H1 (cell line): ENCODE results near the gene MMAB. TPM values are rescaled to one million over a fixed set of nuclear protein-coding genes. Genes with fewer than 3 reads are reported as not detected.
A peak's percentile ranks its signal among the peaks of the same experiment; 100 is the strongest.

Experiments used
- ASH2L ChIP-seq: fragments of 200-600, 300-600 bp; sonication (generic); IDR thresholded peaks from one replicate; pipeline ENCODE4 v1.7.1; 2017; ENCODE audit warnings: low read length
- BACH1 ChIP-seq: IDR thresholded peaks from 2 replicates; pipeline ENCODE4 v1.6.1; 2012; ENCODE audit warnings: low read length, improper control_type of control experiment
- BRCA1 ChIP-seq: IDR thresholded peaks from 2 replicates; pipeline ENCODE4 v1.6.1; 2012; ENCODE audit warnings: low read depth, low read length, improper control_type of control experiment
- CBX5 ChIP-seq: fragments of 300-800, 300-1000 bp; sonication (generic); IDR thresholded peaks from 2 replicates; pipeline ENCODE4 v1.7.1; 2016; ENCODE audit warnings: antibody characterized with exemption, low read length, low read depth
- CEBPB ChIP-seq: IDR thresholded peaks from 2 replicates; pipeline ENCODE4 v1.6.1; 2012; ENCODE audit warnings: low read depth, low read length
- CREB1 ChIP-seq: IDR thresholded peaks from 2 replicates; pipeline ENCODE4 v1.6.1; 2012; ENCODE audit warnings: inconsistent platforms
- CTCF ChIP-seq, 3 experiments: IDR thresholded peaks; 1 replicate in 2 of 3; 2 replicates in 1 of 3; pipeline versions ENCODE4 v1.5.1 to v1.6.1; 2011; ENCODE audit warnings: low read length in 3 of 3, mild to moderate bottlenecking in 3 of 3, inconsistent platforms in 2 of 3, low read depth in 1 of 3, moderate library complexity in 1 of 3; ENCODE audit not compliant: insufficient read depth in 1 of 3; ENCODE audit errors: control extremely low read depth in 1 of 3
- GABPA ChIP-seq: IDR thresholded peaks from 2 replicates; pipeline ENCODE4 v1.6.1; 2011; ENCODE audit warnings: mild to moderate bottlenecking, low read length, moderate library complexity, borderline replicate concordance; ENCODE audit not compliant: insufficient read depth
- GTF2F1 ChIP-seq: IDR thresholded peaks from 2 replicates; pipeline ENCODE4 v1.6.1; 2012; ENCODE audit warnings: low read depth, low read length, improper control_type of control experiment, borderline replicate concordance
- HDAC6 ChIP-seq: IDR thresholded peaks from one replicate; pipeline ENCODE4 v1.7.1; 2012; ENCODE audit warnings: low read depth, mild to moderate bottlenecking, inconsistent platforms, low read length, moderate library complexity
- JUND ChIP-seq: IDR thresholded peaks from 2 replicates; pipeline ENCODE4 v1.6.1; 2011; ENCODE audit warnings: mild to moderate bottlenecking, improper control_type of control experiment, low read length
- MAFK ChIP-seq: IDR thresholded peaks from 2 replicates; pipeline ENCODE4 v1.6.1; 2012; ENCODE audit warnings: low read depth, mild to moderate bottlenecking, improper control_type of control experiment, low read length
- MAX ChIP-seq: IDR thresholded peaks from 2 replicates; pipeline ENCODE4 v1.6.1; 2012; ENCODE audit warnings: inconsistent platforms
- NRF1 ChIP-seq: IDR thresholded peaks from 2 replicates; pipeline ENCODE4 v1.6.1; 2011; ENCODE audit warnings: mild to moderate bottlenecking, low read depth, low read length, improper control_type of control experiment
- POLR2A ChIP-seq, 2 experiments: IDR thresholded peaks; 1 replicate in 1 of 2; 2 replicates in 1 of 2; pipeline ENCODE4 v1.6.1; 2011; ENCODE audit warnings: low read depth in 2 of 2, low read length in 2 of 2, mild to moderate bottlenecking in 2 of 2; ENCODE audit errors: control extremely low read depth in 1 of 2
- POLR2AphosphoS5 ChIP-seq: IDR thresholded peaks from 2 replicates; pipeline ENCODE4 v1.6.1; 2011; ENCODE audit warnings: low read depth, low read length
- SAP30 ChIP-seq: fragments of 300-600 bp; sonication (generic); IDR thresholded peaks from 2 replicates; pipeline ENCODE4 v1.7.1; 2012; ENCODE audit warnings: low read length, moderate library complexity, mild to moderate bottlenecking, inconsistent platforms; ENCODE audit not compliant: insufficient read depth, insufficient replicate concordance
- SP1 ChIP-seq: IDR thresholded peaks from 2 replicates; pipeline ENCODE4 v1.6.1; 2011; ENCODE audit warnings: low read depth, low read length
- SP2 ChIP-seq: IDR thresholded peaks from 2 replicates; pipeline ENCODE4 v1.6.1; 2012; ENCODE audit warnings: mild to moderate bottlenecking, low read length, inconsistent platforms
- SRF ChIP-seq: IDR thresholded peaks from 2 replicates; pipeline ENCODE4 v1.6.1; 2011; ENCODE audit warnings: mild to moderate bottlenecking, low read depth, low read length, moderate library complexity
- SUZ12 ChIP-seq: fragments of 200-600 bp; sonication (generic); IDR thresholded peaks from 2 replicates; pipeline ENCODE4 v1.6.1; 2012; ENCODE audit warnings: mild to moderate bottlenecking, inconsistent platforms, low read length, moderate library complexity, mixed read lengths
- TAF1 ChIP-seq: IDR thresholded peaks from 2 replicates; pipeline ENCODE4 v1.6.1; 2011; ENCODE audit warnings: mild to moderate bottlenecking, low read depth, low read length
- TAF7 ChIP-seq: optimal IDR thresholded peaks from 2 replicates; pipeline ENCODE3; 2011; ENCODE audit warnings: low read depth, mild to moderate bottlenecking, inconsistent platforms, low read length, moderate library complexity, borderline replicate concordance
- YY1 ChIP-seq: IDR thresholded peaks from 2 replicates; pipeline ENCODE4 v1.6.1; 2011; ENCODE audit warnings: low read depth, mild to moderate bottlenecking, low read length
- polyA plus RNA-seq, 7 experiments: library from polyadenylated mRNA; depleted of rRNA in 3 of 7; stranded (reverse) in 5 of 7; unstranded in 2 of 7; fragments of >200 nt in 5 of 7; fragments of 200-250 nt in 2 of 7; gene quantifications; 1 replicate in 5 of 7; 2 replicates in 1 of 7; 4 replicates in 1 of 7; pipeline versions ENCODE4 v1.2.1 to v1.2.3, GENCODE V29; 2011 to 2013; ENCODE audit warnings: missing spikeins in 2 of 7, mixed read lengths in 2 of 7
- total RNA-seq: library from RNA; stranded (reverse); fragmentation: NEBNext Ultra II Directional; extraction: Animal tissue kit (Norgen Biotek cat#: 25700); gene quantifications from 2 replicates; pipeline ENCODE4 v1.2.1, GENCODE V29; 2021

MMAB gene
- total and polyA plus RNA-seq, 2 of the 8 experiments (the other 6 are each of a cell fraction or from before 2014, with no cell fraction given): 12.9 to 18.5 TPM

GRCh38 chr12:109597795-109598427 is 24.6 kb upstream of the MMAB start (continued):
- no peak for TF ChIP-seq SRF
- TF ChIP-seq SP1: peak; percentile 43; the same call in 1 of the 2 replicates
- no peak for TF ChIP-seq SAP30
- TF ChIP-seq NRF1: no peak
- TF ChIP-seq GTF2F1: no peak
- 0 out of 2 replicates have a peak, but pooled peaks have one; percentile 28 for TF ChIP-seq TAF1
- peak; percentile 96 to 98 (median 97) for TF ChIP-seq CTCF (IDR thresholded peaks at IDR 0.05; ENCODE audit: control extremely low read depth in 1 of 3, insufficient read depth in 1 of 3, low read depth in 1 of 3, low read length in 3 of 3)
- TF ChIP-seq ASH2L: peak; percentile 40
- TF ChIP-seq HDAC6: no peak
- TF ChIP-seq BRCA1: no peak
- no peak for TF ChIP-seq SUZ12
- no peak for TF ChIP-seq JUND
- no peak for TF ChIP-seq MAFK
- no peak for TF ChIP-seq CEBPB
- peak; percentile 55; the same call in 1 of the 2 replicates for TF ChIP-seq YY1
- peak in 1 of 2 experiments; percentile 46; a peak in 1 of 3 replicates for TF ChIP-seq POLR2A (IDR thresholded peaks at IDR 0.05; ENCODE audit: control extremely low read depth in 1 of 2, low read depth in 2 of 2, low read length in 2 of 2)
- peak; percentile 51; the same call in 1 of the 2 replicates for TF ChIP-seq CREB1
- peak; percentile 52; the same call in 1 of the 2 replicates for TF ChIP-seq POLR2AphosphoS5
- no peak for TF ChIP-seq CBX5
- TF ChIP-seq TAF7: no peak
- no peak for TF ChIP-seq MAX
- TF ChIP-seq BACH1: no peak
- TF ChIP-seq GABPA: peak; percentile 74; the same call in 1 of the 2 replicates
- TF ChIP-seq SP2: no peak
